T-helper 22 cell (primary cell): ENCODE measurements around the gene PGBD4.
"Not testable (repeated sequence)": the region's sequence is repeated elsewhere in the genome, so short reads cannot be mapped to it uniquely, and the experiment has no call there.

Experiments used
- DNase-seq: peaks from one replicate; pipeline ENCODE4 v3.0.0-alpha.2; 2020; ENCODE audit warnings: low read depth

Gene PGBD4

DNA sequence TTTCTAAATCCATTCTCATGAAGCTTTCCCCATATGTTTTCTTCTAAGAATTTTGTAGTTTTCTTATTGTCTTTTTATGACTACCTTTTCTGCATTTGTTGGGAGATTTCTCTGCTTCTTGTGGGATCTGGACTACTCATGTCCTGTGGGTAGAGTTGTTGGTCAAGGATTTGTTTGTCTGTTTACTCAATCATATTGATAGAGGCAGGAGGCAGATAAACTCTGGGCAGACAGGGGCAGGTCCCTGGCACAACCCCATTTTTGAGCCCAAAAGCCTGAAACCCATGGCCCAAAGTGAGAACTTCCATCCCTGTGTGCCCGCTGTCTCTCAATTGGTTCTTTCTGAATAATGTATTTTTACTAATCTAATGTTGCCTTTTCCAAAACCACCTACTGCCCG, 12.3 kb downstream of the PGBD4 start:
- DNase-seq: no peak

GRCh38 chr15:34114739-34115138, 12.9 kb downstream of the PGBD4 start:
- no peak for DNase-seq

- DNase-seq: no peak
Measured at GRCh38 chr15:34116620-34117019, 14.7 kb downstream of the PGBD4 start.

DNA sequence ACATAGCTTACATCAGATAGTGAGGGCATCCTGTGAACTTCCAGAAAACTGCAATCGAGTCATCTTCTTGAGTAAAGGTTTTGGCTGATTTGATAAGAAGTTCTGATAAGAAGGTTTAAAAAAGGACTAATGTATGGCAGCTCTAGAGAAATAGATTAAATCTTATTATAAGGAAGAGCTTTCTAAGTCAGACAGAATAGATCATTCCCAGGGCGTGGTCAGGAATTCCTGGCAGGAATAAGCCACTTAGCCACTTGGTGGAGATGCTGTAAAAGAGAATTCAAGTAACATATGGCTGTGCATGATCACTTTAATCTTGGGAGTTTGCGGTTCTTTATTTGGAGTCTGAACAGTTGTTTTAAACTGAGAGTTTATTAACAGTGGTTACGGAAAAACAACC, 17.4 kb downstream of the PGBD4 start:
- DNase-seq: no peak

GRCh38 chr15:34120420-34120819, 18.5 kb downstream of the PGBD4 start:
- not testable (repeated sequence) for DNase-seq

DNA sequence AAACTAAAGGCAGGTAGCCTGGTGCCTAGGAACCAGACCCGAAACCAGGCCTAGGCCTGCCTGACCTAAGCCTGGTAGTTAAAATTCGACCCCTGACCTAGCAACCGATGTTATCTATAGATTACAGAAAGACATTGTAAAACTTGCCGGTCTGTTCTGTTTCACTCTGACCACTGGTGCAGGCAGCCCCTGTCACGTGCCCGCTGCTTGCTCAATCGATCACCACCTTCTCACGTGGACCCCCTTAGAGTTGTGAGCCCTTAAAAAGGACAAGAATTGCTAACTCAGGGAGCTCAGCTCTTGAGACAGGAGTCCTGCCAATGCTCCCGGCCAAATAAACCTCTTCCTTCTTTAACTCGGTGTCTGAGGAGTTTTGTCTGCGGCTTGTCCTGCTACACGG, 19.9 kb downstream of the PGBD4 start:
- not testable (repeated sequence) for DNase-seq

- DNase-seq: no peak
Measured at GRCh38 chr15:34122771-34123183, 20.9 kb downstream of the PGBD4 start.

- no peak for DNase-seq
Measured at GRCh38 chr15:34124651-34125050, 22.8 kb downstream of the PGBD4 start.

GRCh38 chr15:34125945-34126344, 24.1 kb downstream of the PGBD4 start:
- no peak for DNase-seq

DNA sequence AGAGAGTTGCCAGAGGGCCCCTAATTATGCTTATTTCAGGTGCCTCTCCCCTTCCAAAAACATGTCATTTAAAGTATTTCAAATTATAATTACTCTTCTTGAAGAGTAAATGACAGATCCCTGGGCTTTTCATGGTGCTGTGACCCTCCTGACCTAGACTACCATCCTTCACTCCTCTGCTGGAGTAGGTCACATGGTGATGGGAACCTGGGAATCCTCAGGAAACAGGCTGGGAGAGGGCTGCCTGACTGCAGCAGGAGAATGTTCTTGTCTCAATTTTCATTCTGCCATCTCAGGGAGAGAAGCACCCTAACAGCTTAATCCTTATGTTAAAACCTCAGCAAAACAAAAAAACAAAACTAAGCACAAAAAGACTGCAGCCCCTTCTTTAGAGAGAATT, 24.6 kb downstream of the PGBD4 start:
- DNase-seq: no peak

DNA sequence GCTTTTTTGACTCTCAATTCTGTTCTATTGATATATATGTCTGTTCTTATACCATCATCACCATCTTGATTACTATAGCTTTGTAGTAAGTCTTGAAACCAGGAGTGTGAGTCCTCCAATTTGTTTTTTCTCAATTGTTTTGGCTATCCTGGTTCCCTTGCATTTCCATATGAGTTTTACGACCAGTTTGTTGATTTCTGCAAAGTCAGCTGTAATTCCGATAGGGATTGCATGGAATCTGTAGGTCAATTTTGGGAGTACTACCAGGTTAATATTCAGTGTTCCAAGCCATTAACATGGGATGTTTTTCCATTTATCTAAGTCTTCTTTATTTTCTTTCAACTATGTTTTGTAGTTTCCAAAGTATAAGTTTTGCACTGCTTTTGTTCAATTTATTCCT, 27.0 kb downstream of the PGBD4 start:
- DNase-seq: no peak

DNA sequence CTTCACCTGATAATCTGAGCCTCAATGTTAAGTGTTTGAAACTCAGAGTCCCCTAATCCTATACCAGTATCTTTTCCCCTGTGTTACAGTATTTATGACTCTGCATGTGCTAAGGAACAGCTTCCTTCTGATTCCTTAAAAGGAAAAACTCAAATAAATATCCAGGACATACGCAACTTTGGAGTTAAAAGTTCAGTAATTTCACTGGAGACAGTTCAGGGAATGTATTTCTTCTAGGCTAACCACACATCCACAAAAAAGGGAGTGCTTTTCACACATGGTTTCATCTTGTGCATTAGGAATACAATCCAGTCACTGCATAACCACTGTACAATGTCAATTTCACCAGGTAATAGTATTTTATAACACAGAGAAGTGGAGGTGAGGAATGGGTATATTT, 31.0 kb downstream of the PGBD4 start:
- DNase-seq: no peak

GRCh38 chr15:34133511-34133910, 31.6 kb downstream of the PGBD4 start:
- no peak for DNase-seq

DNA sequence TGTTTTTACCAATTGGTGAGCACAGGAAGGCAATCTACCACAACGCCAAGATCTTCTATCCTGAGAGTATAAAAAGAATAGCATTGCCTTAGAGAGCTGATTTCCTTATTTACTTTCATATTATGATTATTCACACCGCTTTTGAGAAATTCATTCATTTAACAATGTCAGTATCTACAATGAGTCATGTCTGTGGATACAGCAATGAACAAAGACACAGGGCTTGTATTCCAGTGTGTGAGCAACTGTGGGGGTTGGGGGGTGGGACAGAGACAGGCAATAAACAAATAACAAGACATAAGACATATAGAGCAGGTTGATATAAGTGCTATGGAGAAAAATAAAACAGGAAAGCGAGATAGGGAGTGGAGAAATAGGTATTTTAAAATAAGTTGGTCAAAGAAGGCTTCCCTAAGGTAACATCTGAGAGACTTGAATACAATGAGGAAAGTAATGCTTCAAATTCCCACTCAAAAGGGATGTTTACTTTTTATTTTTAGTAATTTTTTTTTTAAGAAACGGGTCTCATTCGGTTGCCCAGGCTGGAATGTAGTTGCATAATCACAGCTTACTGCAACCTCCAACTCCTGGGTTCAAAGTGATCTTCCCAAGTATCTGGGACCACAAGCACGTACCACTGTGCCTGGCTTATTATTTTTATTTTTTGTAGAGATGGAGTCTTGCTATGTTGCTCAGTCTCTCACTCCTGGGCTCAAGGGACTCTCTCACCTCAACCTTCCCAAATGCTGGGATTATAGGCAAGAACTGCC, 45.7 kb downstream of the PGBD4 start:
- DNase-seq: no peak

DNA sequence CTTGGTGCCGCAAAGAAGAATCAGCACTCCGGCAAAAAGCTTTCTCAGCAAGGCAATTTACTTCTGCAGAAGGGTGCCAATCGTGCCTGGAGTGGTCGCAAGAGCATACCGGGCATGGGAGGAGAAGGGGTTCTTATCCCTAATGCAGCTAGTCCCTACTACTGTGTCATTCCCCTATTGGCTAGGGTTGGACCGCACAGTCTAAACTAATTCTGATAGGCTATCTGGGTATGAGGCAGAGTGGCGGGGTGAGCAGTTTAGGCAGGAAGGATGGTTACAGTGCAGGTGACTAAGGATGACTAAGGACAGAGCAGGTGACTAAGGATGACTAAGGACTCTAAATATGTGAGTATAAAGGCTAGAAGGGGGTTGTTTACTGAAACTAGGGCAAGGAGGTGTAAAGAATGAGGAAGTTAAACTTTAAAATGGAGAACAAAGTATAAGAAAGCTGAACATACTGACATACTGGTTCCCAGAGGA, 52.9 kb downstream of the PGBD4 start:
- DNase-seq: no peak

- DNase-seq: no peak
Measured at GRCh38 chr15:34155859-34156258, 54.0 kb downstream of the PGBD4 start.
